ACC112 (cell line): ENCODE measurements around the gene INPP5F.
"Not testable (repeated sequence)": the region's sequence is repeated elsewhere in the genome, so short reads cannot be mapped to it uniquely, and the experiment has no call there.

Experiments
- H2AFZ ChIP-seq: fragments of 200-600 bp; sonication (generic); one replicate; pipeline ENCODE4 v1.6.0; 2017; ENCODE audit warnings: antibody characterized with exemption, low read length; ENCODE audit not compliant: unreplicated experiment
- H3K27ac ChIP-seq: fragments of 200-600 bp; sonication (generic); 2 replicates; pipeline ENCODE4 v1.5.1; 2014; ENCODE audit warnings: low read depth, mild to moderate bottlenecking, antibody characterized with exemption, low read length, moderate library complexity
- H3K27me3 ChIP-seq: fragments of 200-600 bp; sonication (generic); 2 replicates; pipeline ENCODE4 v1.6.1; 2014; ENCODE audit warnings: mild to moderate bottlenecking, antibody characterized with exemption, low read length, moderate library complexity, mixed read lengths; ENCODE audit not compliant: insufficient read depth
- H3K36me3 ChIP-seq: fragments of 200-600 bp; sonication (generic); 2 replicates; pipeline ENCODE4 v1.6.1; 2016; ENCODE audit warnings: mild to moderate bottlenecking, antibody characterized with exemption, low read length, moderate library complexity, mixed read lengths; ENCODE audit not compliant: insufficient read depth
- H3K4me1 ChIP-seq: fragments of 200-600 bp; sonication (generic); one replicate; pipeline ENCODE4 v1.6.1; 2016; ENCODE audit warnings: low read length, mixed read lengths; ENCODE audit not compliant: insufficient read depth, unreplicated experiment, control insufficient read depth
- H3K4me3 ChIP-seq: fragments of 200-600 bp; sonication (generic); 2 replicates; pipeline ENCODE4 v1.5.1; 2014; ENCODE audit warnings: mild to moderate bottlenecking, low read depth, low read length
- H3K79me2 ChIP-seq: fragments of 200-600 bp; sonication (generic); one replicate; pipeline ENCODE4 v1.6.0; 2016; ENCODE audit warnings: low read length; ENCODE audit not compliant: control insufficient read depth, unreplicated experiment, insufficient read depth

INPP5F gene

DNA sequence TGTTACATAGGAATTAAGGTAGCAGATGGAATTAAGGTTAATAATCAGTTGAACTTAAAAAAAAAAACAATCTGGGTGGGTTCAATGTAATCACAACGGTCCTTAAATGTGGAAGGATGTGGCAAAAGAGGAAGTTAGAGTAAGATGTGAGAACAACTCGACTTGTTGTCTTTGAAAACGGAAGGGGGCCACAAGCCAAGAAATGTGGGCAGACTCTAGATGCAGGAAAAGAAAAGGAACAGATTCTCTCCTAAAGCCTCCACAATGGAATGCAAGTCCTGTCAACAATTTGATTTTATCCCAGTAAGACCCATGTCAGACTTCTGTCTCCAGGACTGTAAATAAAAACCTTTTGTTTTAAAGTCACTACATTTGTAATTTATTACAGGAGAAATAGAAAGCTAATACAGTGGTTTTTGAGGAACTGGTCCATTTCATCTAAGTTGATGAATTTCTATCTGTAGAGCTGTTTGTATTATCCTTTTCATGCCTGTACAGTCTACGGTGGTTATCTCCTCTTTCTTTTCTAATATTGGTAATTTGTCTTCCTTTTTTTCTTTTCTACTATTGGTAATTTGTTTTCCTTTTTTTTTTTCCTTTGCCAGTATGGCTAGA is 138.2 kb downstream of the INPP5F start:
- Histone ChIP-seq H3K27me3 (no peaks in the 10 kb centered on the region), H3K27ac (no peak overlapping the region), H3K4me3 (no peak overlapping the region), H2AFZ (no peak overlapping the region), H3K4me1 (peaks cover 28% of the 10 kb centered on the region), H3K79me2 (peaks cover 97% of the 10 kb centered on the region), H3K36me3 (no peaks in the 10 kb centered on the region)

GRCh38 chr10:119865699-119866240 is 139.9 kb downstream of the INPP5F start:
- Histone ChIP-seq H3K27ac (no peak overlapping the region), H3K4me1 (peaks cover 23% of the 10 kb centered on the region), H2AFZ (no peak overlapping the region), H3K36me3 (no peaks in the 10 kb centered on the region), H3K79me2 (peaks cover 97% of the 10 kb centered on the region), H3K4me3 (no peak overlapping the region), H3K27me3 (no peaks in the 10 kb centered on the region)

DNA sequence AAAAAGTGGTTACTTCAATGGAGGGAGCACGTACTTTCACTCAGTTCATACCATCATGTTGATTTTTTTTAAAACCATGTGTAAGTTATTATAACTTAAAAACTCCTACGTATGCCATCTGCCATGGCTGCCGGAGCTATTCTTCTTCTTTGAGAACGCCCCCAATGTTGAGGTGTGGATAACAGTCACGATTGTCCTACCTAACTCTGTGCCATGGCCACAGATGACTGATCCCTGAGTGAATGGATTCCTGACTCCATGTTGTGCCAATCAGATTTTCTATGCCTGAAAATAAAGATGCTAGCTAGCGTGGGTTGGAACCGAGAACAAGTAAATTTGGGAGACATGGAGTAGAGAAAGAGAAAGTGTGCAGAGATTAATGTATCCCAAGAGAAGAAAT is 141.5 kb downstream of the INPP5F start:
- Histone ChIP-seq H3K27ac (no peak overlapping the region), H3K4me1 (peaks cover 21% of the 10 kb centered on the region), H3K36me3 (no peaks in the 10 kb centered on the region), H2AFZ (no peak overlapping the region), H3K4me3 (0 out of 2 replicates have a peak overlapping the region, but pooled peaks have one; percentile 30), H3K27me3 (no peaks in the 10 kb centered on the region), H3K79me2 (peaks cover 97% of the 10 kb centered on the region)

GRCh38 chr10:119869398-119869797 is 143.5 kb downstream of the INPP5F start:
- H3K27ac ChIP-seq, H3K4me3 ChIP-seq, H2AFZ ChIP-seq, H3K36me3 ChIP-seq, H3K27me3 ChIP-seq: not testable (repeated sequence)
- Histone ChIP-seq H3K4me1 (peaks cover 21% of the 10 kb centered on the region), H3K79me2 (peaks cover 81% of the 10 kb centered on the region)

- peaks cover 55% of the 10 kb centered on the region for H3K79me2 ChIP-seq
- H3K4me1 ChIP-seq: peaks cover 21% of the 10 kb centered on the region
- H3K27me3 ChIP-seq: no peaks in the 10 kb centered on the region
- H3K27ac ChIP-seq: peak overlapping the region; percentile 46
- H3K4me3 ChIP-seq: peak overlapping the region; percentile 80
- H2AFZ ChIP-seq: peak overlapping the region; percentile 57
- H3K36me3 ChIP-seq: no peaks in the 10 kb centered on the region
These were observed 146.2 kb downstream of the INPP5F start for GRCh38 chr10:119871881-119872609.

- peak within 1 kb of the TSS; percentile 80 for H3K4me3 ChIP-seq
- no peaks in the 10 kb centered on the region for H3K36me3 ChIP-seq
- H3K79me2 ChIP-seq: peaks cover 50% of the 10 kb centered on the region
- peaks cover 17% of the 10 kb centered on the region for H3K4me1 ChIP-seq
- H3K27me3 ChIP-seq: no peaks in the 10 kb centered on the region
- peak within 1 kb of the TSS; percentile 57 for H2AFZ ChIP-seq
- peak within 1 kb of the TSS; percentile 46 for H3K27ac ChIP-seq
These were observed 146.7 kb downstream of the INPP5F start, which contains the start of gene MCMBP for GRCh38 chr10:119872610-119872859. Gene MCMBP (minus strand): TSS chr10:119872843. CDS start chr10:119872584, 259 bp downstream.

GRCh38 chr10:119872860-119873681 is 147.2 kb downstream of the INPP5F start:
- Histone ChIP-seq H3K27ac (peak overlapping the region; percentile 46), H3K36me3 (no peaks in the 10 kb centered on the region), H3K79me2 (peaks cover 45% of the 10 kb centered on the region), H3K27me3 (no peaks in the 10 kb centered on the region), H3K4me1 (peaks cover 13% of the 10 kb centered on the region), H2AFZ (peak overlapping the region; percentile 57), H3K4me3 (peak overlapping the region; percentile 80)

GRCh38 chr10:119878524-119878923 is 152.7 kb downstream of the INPP5F start:
- H2AFZ ChIP-seq: no peak overlapping the region
- no peaks in the 10 kb centered on the region for H3K4me1 ChIP-seq
- no peak overlapping the region for H3K4me3 ChIP-seq
- no peak overlapping the region for H3K27ac ChIP-seq
- no peaks in the 10 kb centered on the region for H3K79me2 ChIP-seq
- H3K36me3 ChIP-seq: no peaks in the 10 kb centered on the region
- H3K27me3 ChIP-seq: no peaks in the 10 kb centered on the region
